RKO (cell line): ENCODE results near the gene RERG.

Experiments
- DNase-seq: peaks from one replicate; pipeline ENCODE4 v3.0.0-alpha.2; 2016; ENCODE audit warnings: low spot score

Gene RERG

DNA sequence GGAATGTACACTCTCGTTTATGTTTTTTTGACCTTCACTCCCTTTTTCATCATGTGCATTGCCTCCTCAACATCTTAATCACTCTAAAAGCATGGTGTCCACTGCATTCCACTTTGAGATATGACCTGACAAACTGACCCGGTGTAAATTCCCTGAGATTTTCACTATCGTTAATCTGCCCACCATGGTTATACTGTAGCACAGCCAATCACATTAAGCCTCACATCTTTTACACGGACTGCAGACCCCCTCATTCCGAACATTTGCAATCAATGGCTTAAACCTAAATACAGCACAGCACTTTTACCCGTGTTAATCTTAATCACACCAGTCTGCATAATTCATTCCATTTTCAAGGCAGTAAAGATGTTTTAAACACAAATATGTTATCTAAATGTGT is 2.4 kb downstream of the RERG start:
- DNase-seq: no peak

DNA sequence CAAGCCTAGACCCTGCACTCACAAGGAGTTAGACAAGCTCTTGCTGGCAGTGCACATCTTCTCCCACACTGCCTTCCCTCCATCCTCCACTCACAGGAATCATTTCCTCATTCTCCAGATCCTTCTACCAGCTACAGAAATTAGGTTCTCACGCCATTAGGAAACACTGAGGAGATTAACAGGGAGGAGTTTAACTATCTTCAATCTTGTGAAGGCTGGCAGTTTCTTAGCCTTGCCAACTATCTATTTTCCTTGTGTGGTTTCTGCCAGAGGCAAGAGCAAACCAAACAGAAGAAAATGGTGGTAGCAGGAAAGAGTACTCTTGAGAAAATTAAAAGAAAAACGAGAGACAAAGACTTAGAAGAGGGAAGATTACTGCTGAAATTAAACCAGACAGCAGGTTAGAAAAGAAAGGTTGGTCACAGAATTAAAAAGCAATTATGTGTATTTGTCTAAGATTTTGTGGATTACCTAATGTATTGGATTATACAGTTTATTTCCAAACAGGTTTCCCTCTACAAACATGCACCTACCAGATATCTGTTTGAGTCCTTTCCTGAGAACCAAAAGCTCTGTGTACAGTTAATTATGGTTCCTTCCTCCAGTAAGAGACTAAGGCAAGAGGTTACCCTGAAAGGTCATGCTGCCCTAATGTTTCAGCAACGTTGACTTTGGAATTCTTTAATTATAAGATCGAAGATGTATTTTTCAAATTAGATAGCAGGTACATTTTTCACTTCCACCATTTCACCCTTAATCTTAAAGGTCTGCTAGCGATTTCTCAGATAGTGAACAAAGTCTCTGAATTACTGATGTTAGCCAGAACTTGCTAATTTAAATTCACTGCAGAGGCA is 5.0 kb downstream of the RERG start:
- DNase-seq: no peak

DNA sequence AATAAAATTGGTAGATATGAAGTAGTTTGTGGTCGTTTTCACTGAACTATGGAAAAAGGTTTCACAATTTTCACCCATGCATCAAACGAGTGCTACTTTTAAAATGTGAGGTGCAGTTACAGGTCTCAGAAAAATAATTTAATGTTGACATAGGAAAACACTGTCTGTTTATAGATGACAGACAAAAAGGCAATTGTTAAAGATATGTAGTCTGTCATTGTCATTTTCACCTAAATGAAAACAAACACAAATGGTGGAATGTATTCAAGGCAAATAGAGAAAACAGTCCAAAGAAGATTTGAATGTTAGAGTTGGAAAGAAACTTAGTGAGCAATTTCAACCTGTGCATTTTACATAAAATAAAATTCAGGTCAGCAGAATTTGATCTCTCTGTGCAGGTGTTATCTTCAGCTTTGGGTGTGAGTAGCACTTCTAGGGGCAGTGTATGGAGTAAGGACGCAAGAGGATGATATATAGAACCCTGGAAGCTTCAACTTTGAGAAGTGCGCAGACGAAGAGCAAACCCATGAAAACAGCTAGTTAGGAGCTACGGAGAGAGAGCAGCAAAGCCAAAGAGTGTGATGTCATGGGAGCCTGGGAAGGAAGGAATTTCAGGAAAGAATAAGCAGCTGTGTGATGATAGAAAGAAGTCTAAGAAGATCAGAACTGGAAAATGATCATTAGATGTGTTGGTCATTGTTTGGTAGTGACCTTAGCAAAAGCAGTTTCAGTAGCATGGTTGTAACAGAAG is 6.2 kb downstream of the RERG start:
- DNase-seq: no peak

DNA sequence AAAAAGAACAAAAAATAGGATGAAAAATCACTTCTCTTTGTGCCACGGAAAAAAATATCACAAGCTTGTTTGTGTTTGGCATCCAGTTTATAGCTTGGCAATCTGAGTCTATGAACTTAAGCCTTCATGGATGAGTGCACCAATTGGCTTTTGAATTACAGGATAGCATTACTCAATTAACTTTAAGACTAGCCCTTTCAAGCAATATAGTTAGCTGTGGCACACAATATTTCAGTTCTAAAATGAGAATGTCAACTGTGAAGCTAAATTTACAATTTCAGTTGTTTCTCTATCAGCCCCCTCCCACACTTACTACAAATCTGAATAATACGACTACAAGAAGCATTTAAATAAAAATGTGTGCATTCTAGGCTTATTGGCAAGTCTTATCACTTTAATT is 8.3 kb downstream of the RERG start:
- DNase-seq: no peak

DNA sequence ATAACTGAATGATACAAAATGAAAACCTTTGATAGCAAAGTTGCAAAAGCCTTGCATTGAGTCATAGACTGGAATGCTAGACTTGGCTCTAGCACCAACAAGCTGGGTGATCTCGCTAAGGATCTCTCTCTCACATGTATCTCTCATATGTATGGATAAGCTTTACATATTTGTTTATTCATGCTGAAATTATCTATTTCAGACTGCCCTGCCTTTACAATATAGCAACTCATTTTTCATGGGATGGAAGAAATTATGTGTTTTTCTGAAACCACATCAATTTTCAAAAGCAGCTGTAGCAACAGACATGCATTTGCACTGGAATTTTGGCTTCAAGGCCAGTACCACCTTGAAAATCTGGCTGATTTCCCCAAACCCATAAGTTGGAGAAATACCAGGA is 11.4 kb downstream of the RERG start:
- DNase-seq: peak; percentile 8

DNA sequence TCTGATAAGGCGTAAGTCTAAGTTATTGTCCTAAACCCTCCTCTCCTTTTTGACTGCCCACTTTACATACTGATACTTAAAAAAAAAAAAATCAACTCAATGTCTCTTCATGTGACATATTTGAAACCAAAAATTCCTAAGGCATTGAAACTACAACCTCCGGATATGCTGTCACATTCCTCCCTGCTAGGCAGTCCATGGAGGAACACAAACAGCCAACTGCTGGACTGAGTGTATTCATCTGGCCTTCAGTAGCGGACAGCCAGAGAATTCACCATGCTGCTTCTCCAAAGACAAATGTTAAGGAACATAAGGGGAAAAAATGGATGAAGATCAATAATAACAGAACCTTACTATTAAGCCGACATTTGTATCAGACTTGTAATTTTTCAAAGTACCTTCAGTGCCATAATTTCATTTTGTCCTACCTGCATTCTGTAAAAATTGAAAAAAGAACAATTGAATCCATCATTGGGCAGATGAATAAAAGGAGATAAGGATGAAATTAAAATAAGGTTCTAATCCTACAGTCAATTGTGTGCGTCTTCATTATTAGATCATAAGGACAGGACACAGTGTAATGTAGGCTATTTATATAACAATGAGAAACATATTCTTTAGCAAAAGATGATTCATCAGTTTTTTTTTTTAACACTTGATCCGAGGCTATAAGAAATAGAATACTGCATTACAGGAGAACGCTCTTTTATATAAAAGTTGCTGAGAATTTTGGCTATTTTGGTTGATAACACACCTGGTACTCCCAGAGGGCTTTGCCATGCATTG is 12.2 kb downstream of the RERG start:
- DNase-seq: no peak

- peak; percentile 38 for DNase-seq
Observed at GRCh38 chr12:15208140-15208539, 13.1 kb downstream of the RERG start.

DNA sequence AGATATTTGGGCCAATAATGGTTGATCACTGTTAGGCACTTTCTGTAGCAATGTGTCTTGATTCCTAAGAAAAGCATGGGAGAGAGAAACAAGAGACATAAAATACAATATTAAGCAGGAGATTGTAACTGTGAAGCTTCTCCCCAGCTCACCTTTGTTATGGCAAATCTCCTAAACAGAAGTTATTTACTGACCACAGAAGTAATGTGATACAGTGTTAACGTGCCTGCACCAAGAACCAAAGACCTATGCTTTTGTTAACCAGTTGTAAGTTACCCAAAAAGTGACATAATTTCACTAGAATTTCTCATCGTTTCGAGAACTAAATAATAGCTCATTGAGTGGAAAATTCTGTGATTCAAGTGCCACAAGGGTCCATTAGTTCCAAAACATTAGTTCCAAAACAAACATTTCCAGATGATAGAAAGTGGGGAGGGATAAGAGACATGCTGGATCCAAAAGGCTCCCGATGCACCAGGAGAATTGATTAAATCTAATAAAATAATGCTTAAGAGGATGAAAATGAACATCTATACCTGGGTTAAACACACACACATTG is 14.3 kb downstream of the RERG start:
- no peak for DNase-seq

- no peak for DNase-seq
Observed at GRCh38 chr12:15206338-15206737, 14.9 kb downstream of the RERG start.

DNA sequence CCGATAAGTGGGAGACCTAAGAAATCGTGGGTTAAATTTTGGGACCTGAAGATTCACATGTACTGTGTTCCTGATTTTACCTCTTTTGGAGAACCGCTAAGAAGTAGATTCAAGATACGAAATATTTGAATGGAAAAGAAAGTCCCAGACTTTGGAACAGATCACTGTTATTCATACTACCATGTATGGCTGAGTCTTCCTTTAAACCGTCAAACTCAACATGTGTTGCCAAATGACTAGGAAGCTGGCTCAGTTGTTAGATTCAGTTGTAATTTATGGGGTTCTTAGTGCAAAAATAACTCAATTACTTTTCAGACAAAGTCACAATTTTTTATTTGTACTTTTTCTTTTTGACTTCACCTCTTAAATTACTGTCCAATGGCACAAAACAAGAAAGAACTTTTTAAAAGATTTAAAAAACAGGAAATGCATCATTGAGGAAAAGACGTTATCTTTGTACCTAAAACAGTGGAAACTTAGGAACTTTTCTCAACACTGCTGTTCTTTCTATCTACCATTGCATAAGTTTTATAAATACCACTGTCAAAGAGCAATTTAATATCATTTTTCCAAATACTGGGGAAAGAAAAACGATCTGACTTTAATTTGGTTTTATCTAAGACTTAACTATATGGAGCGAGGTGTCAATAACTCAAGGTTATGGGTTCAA is 15.7 kb downstream of the RERG start:
- no peak for DNase-seq

GRCh38 chr12:15201456-15201855 is 19.8 kb downstream of the RERG start:
- DNase-seq: no peak

DNA sequence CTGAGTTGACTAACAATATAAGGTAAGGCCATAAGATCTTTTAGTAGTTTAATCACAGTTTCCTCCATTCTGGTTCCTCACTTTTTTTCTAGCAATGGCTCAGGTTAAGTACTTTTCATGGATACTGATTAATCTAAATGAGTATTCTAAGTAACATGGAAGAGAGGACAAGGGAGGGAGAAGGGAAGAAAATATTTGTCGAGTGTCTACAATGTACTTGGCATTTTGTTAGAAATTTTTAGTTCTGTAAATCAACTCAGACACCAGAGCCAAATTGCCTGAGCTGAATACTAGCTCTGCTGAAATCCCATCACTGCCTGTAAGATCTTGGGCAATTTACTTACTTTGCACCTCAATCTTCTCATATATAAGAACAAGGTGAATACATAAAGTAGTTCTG is 20.2 kb downstream of the RERG start:
- no peak for DNase-seq

- DNase-seq: no peak
Observed at GRCh38 chr12:15200641-15201040, 20.6 kb downstream of the RERG start.

GRCh38 chr12:15199930-15200329 is 21.3 kb downstream of the RERG start:
- no peak for DNase-seq

DNA sequence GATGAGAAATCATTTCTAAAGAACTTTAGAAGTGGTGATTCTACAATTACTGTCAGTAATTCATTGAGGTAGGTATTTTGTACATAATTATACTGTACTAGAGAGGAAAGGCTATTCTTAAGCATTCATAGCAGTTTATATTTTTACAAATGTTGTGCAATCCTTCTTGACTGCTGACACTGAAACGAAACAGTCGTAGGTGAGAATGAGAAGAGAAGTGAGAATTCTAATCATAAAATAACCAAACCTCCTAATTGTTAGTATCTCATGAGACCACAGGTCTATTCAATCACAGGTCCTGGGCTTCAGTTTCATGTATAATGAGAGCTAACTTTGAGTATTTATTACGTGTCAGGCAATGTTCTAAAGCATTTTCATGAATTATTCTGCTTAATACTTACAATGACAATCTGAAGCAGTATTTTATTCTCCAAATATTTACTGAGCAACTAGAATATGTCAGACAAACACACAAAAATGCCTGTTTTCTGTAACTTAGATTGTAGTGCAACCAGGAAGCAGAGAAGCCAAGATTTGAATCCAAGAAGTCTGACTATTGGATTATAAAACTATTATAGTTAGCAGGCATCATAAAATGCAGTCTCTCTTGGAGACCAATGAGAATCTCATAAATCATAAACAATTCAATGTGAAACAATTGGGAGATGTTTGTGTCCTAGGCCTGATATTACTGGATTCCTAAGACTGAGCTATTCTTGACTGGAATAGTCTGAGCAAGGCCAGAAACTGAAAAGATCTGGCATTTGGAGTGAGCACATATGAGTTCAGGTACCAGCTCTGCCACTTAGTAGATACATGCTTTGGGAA is 24.3 kb downstream of the RERG start:
- no peak for DNase-seq

DNA sequence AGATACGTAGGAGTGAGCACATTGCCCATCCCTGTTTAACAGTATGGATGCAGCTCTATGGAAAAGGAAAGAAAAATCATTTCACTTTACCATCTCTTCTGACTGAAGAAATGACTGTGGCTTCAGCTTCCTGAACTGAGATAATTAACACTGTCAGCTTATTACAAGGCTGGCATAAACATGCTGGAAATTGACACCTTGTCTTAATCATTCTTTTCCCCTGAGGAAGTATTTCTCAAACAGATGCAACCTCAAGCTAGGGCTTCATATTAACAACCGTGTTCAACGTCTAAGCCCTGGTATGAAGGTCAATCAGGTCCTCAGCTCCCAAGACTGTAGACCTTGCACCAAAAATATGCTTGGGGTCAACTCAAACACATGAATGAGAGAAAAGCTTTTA is 25.0 kb downstream of the RERG start:
- no peak for DNase-seq

DNA sequence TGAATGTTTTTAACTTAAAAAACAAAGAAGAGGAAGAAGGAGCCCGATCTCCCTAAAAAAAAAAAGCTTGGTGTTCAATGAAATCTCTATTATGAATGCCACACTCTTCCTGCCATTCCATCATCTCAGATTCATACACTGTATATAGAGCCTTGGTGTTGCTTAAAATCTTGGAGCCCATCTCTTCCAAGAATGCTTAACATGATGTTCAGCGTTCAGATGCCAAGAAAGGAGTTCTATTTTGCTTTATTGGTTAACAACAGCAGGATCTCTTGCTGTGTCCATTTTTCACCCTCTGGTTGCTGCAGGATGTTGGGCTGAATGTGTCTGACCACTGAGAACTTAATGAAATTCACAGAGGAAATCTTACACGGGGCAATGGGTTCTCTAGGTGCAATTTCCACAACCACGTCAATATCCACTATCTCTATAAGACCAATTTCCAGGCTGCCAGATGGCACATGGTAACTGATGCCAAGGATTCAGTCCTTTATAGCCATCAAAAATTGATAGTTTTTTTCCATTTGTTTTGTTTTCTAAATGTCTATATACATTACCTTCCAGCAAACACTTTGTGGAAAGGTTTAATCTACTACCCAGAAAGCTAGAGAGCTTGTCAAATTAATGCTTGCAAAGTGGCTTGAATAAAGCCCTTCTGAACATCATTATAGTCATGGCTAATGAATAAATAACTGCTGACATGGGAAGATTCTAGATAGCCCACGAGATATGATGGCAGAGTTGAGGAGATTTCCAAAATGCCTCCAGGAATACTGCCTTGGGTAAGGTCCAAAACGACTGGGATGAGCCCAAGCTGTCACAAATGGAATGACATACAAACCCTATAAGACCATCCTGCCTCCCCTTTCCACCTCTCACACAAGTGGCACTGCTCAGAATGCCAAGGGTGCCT is 26.5 kb downstream of the RERG start:
- DNase-seq: no peak

DNA sequence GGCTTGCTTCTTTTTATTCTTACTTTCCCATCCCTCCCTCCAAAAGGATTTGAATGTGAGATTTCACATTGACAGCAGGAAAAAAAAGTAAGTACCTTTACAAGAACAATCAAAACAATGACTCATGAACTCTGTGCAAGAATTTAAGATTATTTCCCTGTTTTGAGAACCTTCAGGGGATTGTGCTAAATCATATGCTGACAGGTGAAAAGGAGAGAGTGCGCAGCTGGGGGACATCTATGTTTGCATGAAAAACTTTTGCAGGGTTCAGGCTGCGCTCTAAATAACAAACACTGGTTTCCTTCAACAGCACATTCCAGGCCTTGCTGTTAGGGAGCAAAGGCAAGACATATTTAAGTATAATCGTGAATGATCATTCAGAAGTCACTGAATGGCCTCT is 27.3 kb downstream of the RERG start:
- no peak for DNase-seq

DNA sequence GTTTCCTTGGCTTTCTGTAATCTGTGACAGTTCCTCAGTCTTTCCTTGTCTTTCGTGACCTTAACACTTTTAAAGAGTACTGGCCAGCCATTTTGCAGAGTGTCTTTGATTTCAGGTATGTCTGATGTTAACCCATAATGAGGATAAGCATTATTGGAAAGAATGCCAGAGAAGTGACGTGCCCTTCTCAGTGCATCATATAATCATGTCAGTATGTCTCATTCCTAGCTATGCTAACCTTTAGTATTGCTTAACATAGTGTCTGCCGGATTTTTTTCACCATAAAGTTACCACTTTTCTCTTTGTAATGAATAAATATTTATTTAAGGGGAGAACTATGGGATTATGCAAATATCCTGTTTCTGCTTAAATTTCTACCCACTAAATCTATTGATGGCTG is 28.5 kb downstream of the RERG start:
- DNase-seq: no peak

DNA sequence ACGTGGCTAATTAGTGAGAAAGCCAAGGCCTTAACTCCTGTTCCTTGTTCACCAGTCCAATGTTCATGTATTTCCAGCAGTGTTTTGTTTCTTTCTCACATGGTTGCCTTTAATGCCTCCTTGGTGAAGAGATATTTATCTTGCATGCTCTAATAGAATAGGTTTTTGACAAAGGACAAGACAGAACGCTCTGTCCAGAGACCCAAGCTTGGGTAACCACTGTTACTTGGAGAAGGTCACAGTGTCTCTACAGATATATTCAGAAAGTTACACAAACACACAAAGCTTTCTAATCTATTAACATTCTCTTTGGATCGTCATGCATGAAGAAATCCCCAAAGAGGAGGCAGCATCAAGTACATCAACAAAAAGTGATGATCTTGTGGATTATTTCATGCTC is 33.1 kb downstream of the RERG start:
- DNase-seq: no peak
